Natural killer cell treated with Interleukin-12 subunit alpha and Interleukin-12 subunit beta and Interleukin-15 and Interleukin-18, amount 100 ng/mL, for 72 hours (primary cell): ENCODE data around the gene LRFN5. TPM values are rescaled to one million over a fixed set of nuclear protein-coding genes. Genes with fewer than 3 reads are reported as not detected.
"Not testable (repeated sequence)": the region's sequence is repeated elsewhere in the genome, so short reads cannot be mapped to it uniquely, and the experiment has no call there.

Experiments
- ATAC-seq, 2 donors: fragments of 150-1000 bp; cut with Tn5 transposase in 1 of 2; sonication (Bioruptor Pico), chemical (Tn5 transposase) in 1 of 2; 2 replicates each; pipeline ENCODE4 v1.10.0; 2021
- DNase-seq: peaks from one replicate; pipeline ENCODE4 v3.0.0; 2022; ENCODE audit warnings: low spot score
- H3K27ac Mint-ChIP-seq, 2 donors: 1 replicate in 1 of 2; 2 replicates in 1 of 2; pipeline ENCODE4 v1.8.0; 2022; ENCODE audit warnings: mixed read lengths in 2 of 2, mild to moderate bottlenecking in 1 of 2, moderate library complexity in 1 of 2
- H3K27me3 Mint-ChIP-seq, 2 donors: 1 replicate in 1 of 2; 2 replicates in 1 of 2; pipeline ENCODE4 v1.8.0; 2022; ENCODE audit warnings: mixed read lengths in 2 of 2
- H3K36me3 Mint-ChIP-seq: one replicate; pipeline ENCODE4 v1.8.0; 2022; ENCODE audit warnings: mixed read lengths
- H3K4me1 Mint-ChIP-seq, 2 donors: 1 replicate in 1 of 2; 2 replicates in 1 of 2; pipeline ENCODE4 v1.8.0; 2022; ENCODE audit warnings: low read depth in 2 of 2, mixed read lengths in 2 of 2, mild to moderate bottlenecking in 1 of 2
- H3K4me3 Mint-ChIP-seq: one replicate; pipeline ENCODE4 v1.8.0; 2022; ENCODE audit warnings: mixed read lengths
- H3K9me3 Mint-ChIP-seq: 2 replicates; pipeline ENCODE4 v1.8.0; 2022; ENCODE audit warnings: mixed read lengths
- total RNA-seq, 2 donors: library from RNA; stranded (reverse); gene quantifications; one replicate each; pipeline ENCODE4 v1.2.3, GENCODE V29; 2022

LRFN5 gene
- total RNA-seq = not detected

- Mint-ChIP-seq H3K36me3 (peaks cover 11% of the 10 kb centered on the region), H3K27ac (no peak within 1 kb of the TSS), H3K27me3 (peaks cover 33 to 43% of the 10 kb centered on the region in 2 donors), H3K9me3 (no peaks in the 10 kb centered on the region), H3K4me1 (peaks cover 0 to 2% of the 10 kb centered on the region in 2 donors), H3K4me3 (no peak within 1 kb of the TSS)
- no peak for DNase-seq
- ATAC-seq = no peak
Measured at GRCh38 chr14:41606532-41607303, at the start of gene LRFN5. Gene LRFN5, plus strand, starts transcription at chr14:41606876.

- no peaks in the 10 kb centered on the region for H3K36me3 Mint-ChIP-seq
- no peaks in the 10 kb centered on the region for H3K27me3 Mint-ChIP-seq
- no peak overlapping the region for H3K4me3 Mint-ChIP-seq
- H3K27ac Mint-ChIP-seq = no peak overlapping the region
- H3K9me3 Mint-ChIP-seq = peaks cover 10% of the 10 kb centered on the region
- DNase-seq (no peak), ATAC-seq (no peak)
- H3K4me1 Mint-ChIP-seq = no peaks in the 10 kb centered on the region
Measured at GRCh38 chr14:41558490-41558889, 48.2 kb upstream of the LRFN5 start.

- H3K4me1 Mint-ChIP-seq = not testable (repeated sequence)
- H3K9me3 Mint-ChIP-seq = peaks cover 12% of the 10 kb centered on the region
Measured at GRCh38 chr14:41566864-41567263, 39.8 kb upstream of the LRFN5 start.

GRCh38 chr14:41568979-41569378, 37.7 kb upstream of the LRFN5 start:
- ATAC-seq (no peak), DNase-seq (no peak)
- H3K27ac Mint-ChIP-seq = no peak overlapping the region
- no peak overlapping the region for H3K4me3 Mint-ChIP-seq
- no peaks in the 10 kb centered on the region for H3K4me1 Mint-ChIP-seq
- no peaks in the 10 kb centered on the region for H3K27me3 Mint-ChIP-seq
- no peaks in the 10 kb centered on the region for H3K36me3 Mint-ChIP-seq
- peaks cover 12% of the 10 kb centered on the region for H3K9me3 Mint-ChIP-seq

More at GRCh38 chr14:41566864-41567263, 39.8 kb upstream of the LRFN5 start:
- not testable (repeated sequence) for H3K27ac Mint-ChIP-seq, ATAC-seq, H3K4me3 Mint-ChIP-seq, H3K27me3 Mint-ChIP-seq, DNase-seq, H3K36me3 Mint-ChIP-seq

GRCh38 chr14:41570415-41571155, 36.1 kb upstream of the LRFN5 start:
- H3K27ac Mint-ChIP-seq = no peak overlapping the region
- no peaks in the 10 kb centered on the region for H3K4me1 Mint-ChIP-seq
- DNase-seq (no peak), ATAC-seq (no peak)
- no peaks in the 10 kb centered on the region for H3K27me3 Mint-ChIP-seq
- peaks cover 12% of the 10 kb centered on the region for H3K9me3 Mint-ChIP-seq
- no peaks in the 10 kb centered on the region for H3K36me3 Mint-ChIP-seq
- no peak overlapping the region for H3K4me3 Mint-ChIP-seq

GRCh38 chr14:41586237-41586636, 20.4 kb upstream of the LRFN5 start:
- no peaks in the 10 kb centered on the region for H3K36me3 Mint-ChIP-seq
- peaks cover 3% of the 10 kb centered on the region for H3K9me3 Mint-ChIP-seq
- H3K27ac Mint-ChIP-seq = no peak overlapping the region
- H3K4me3 Mint-ChIP-seq = no peak overlapping the region
- ATAC-seq = no peak
- no peak for DNase-seq
- no peaks in the 10 kb centered on the region for H3K4me1 Mint-ChIP-seq
- H3K27me3 Mint-ChIP-seq = no peaks in the 10 kb centered on the region

- H3K27ac Mint-ChIP-seq = no peak overlapping the region
- no peak for ATAC-seq
- no peak overlapping the region for H3K4me3 Mint-ChIP-seq
- H3K4me1 Mint-ChIP-seq = no peaks in the 10 kb centered on the region
- H3K9me3 Mint-ChIP-seq = peaks cover 5% of the 10 kb centered on the region
- no peaks in the 10 kb centered on the region for H3K36me3 Mint-ChIP-seq
- H3K27me3 Mint-ChIP-seq = no peaks in the 10 kb centered on the region
- DNase-seq = no peak
Measured at GRCh38 chr14:41597647-41598046, 9.0 kb upstream of the LRFN5 start.

GRCh38 chr14:41599805-41600385, 6.8 kb upstream of the LRFN5 start:
- not testable (repeated sequence) for ATAC-seq, H3K4me3 Mint-ChIP-seq, H3K36me3 Mint-ChIP-seq, H3K27ac Mint-ChIP-seq, DNase-seq, H3K9me3 Mint-ChIP-seq, H3K4me1 Mint-ChIP-seq
- H3K27me3 Mint-ChIP-seq = peaks cover 7 to 12% of the 10 kb centered on the region in 2 donors

GRCh38 chr14:41604721-41605531, 1.8 kb upstream of the LRFN5 start:
- no peak overlapping the region for H3K27ac Mint-ChIP-seq
- H3K9me3 Mint-ChIP-seq = no peaks in the 10 kb centered on the region

GRCh38 chr14:41605550-41606281, 960 bp upstream of the LRFN5 start:
- ATAC-seq = no peak

More at GRCh38 chr14:41604721-41605531, 1.8 kb upstream of the LRFN5 start:
- Mint-ChIP-seq H3K4me3 (no peak overlapping the region), H3K4me1 (peaks cover 0 to 2% of the 10 kb centered on the region in 2 donors), H3K27me3 (peaks cover 28 to 37% of the 10 kb centered on the region in 2 donors), H3K36me3 (peaks cover 11% of the 10 kb centered on the region)
- ATAC-seq (no peak), DNase-seq (no peak)

GRCh38 chr14:41606282-41606531, 469 bp upstream of the LRFN5 start:
- peaks cover 0 to 2% of the 10 kb centered on the region in 2 donors for H3K4me1 Mint-ChIP-seq

More at GRCh38 chr14:41605550-41606281, 960 bp upstream of the LRFN5 start:
- Mint-ChIP-seq H3K36me3 (peaks cover 11% of the 10 kb centered on the region), H3K4me3 (no peak overlapping the region), H3K27ac (no peak overlapping the region), H3K4me1 (peaks cover 0 to 2% of the 10 kb centered on the region in 2 donors), H3K9me3 (no peaks in the 10 kb centered on the region), H3K27me3 (peaks cover 28 to 41% of the 10 kb centered on the region in 2 donors)
- no peak for DNase-seq

GRCh38 chr14:41607304-41607775, 664 bp downstream of the LRFN5 start:
- Mint-ChIP-seq H3K4me1 (peaks cover 0 to 2% of the 10 kb centered on the region in 2 donors), H3K27ac (no peak overlapping the region), H3K9me3 (no peaks in the 10 kb centered on the region), H3K27me3 (peaks cover 36 to 43% of the 10 kb centered on the region in 2 donors), H3K36me3 (peaks cover 11% of the 10 kb centered on the region), H3K4me3 (no peak overlapping the region)
- ATAC-seq (no peak), DNase-seq (no peak)

More at GRCh38 chr14:41606282-41606531, 469 bp upstream of the LRFN5 start:
- Mint-ChIP-seq H3K9me3 (no peaks in the 10 kb centered on the region), H3K36me3 (peaks cover 11% of the 10 kb centered on the region), H3K27ac (no peak overlapping the region), H3K27me3 (peaks cover 28 to 43% of the 10 kb centered on the region in 2 donors), H3K4me3 (no peak overlapping the region)
- ATAC-seq (no peak), DNase-seq (no peak)
